ENCODE measurements around the gene OR11H6.
"Not testable (repeated sequence)": the region's sequence is repeated elsewhere in the genome, so short reads cannot be mapped to it uniquely, and the experiment has no call there.

The OR11H6 gene, protein sequence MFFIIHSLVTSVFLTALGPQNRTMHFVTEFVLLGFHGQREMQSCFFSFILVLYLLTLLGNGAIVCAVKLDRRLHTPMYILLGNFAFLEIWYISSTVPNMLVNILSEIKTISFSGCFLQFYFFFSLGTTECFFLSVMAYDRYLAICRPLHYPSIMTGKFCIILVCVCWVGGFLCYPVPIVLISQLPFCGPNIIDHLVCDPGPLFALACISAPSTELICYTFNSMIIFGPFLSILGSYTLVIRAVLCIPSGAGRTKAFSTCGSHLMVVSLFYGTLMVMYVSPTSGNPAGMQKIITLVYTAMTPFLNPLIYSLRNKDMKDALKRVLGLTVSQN

DNA sequence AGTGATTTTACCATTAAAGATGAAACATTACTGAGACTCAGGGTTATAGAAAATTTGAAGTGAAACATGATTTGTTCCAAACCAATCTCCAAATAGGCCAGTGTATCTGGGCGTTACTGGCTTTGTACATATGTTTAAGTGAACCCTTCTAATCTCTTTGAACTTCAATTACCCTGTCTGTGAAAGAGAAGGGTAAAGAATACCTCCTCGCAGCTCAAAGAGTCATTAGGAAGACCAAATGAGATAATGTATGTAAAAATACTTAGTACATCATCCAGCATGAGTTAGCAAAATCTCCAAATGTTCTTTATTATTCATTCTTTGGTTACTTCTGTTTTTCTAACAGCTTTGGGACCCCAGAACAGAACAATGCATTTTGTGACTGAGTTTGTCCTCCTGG, at the start of gene OR11H6:
TSS of gene OR11H6 (plus strand) at position 301 of the 400 bp plus-strand sequence. CDS start at position 301, 0 bp downstream.
- no peak within 1 kb of the TSS for H3K27ac ChIP-seq (ENCODE audit: low read depth, low read length)
- no peaks in the 10 kb centered on the region for H3K36me3 ChIP-seq (ENCODE audit: control insufficient read depth, insufficient read depth, low read length)
- no peaks in the 10 kb centered on the region for H3K4me1 ChIP-seq (ENCODE audit: control insufficient read depth, insufficient read depth, low read length)
- no peaks in the 10 kb centered on the region for H3K27me3 ChIP-seq (ENCODE audit: control insufficient read depth, insufficient read depth, low read length)
- no peak within 1 kb of the TSS for H3K9ac ChIP-seq (ENCODE audit: low read length)
- H3K4me3 ChIP-seq (ENCODE audit: low read length) = no peak within 1 kb of the TSS

DNA sequence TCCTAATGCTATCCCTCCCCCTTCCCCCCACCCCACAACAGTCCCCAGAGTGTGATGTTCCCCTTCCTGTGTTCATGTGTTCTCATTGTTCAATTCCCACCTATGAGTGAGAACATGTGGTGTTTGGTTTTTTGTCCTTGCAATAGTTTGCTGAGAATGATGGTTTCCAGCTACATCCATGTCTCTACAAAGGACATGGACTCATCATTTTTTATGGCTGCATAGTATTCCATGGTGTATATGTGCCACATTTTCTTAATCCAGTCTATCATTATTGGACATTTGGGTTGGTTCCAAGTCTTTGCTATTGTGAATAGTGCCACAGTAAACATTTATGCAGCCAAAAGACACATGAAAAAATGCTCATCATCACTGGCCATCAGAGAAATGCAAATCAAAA, 49.3 kb upstream of the OR11H6 start:
- H3K27me3 ChIP-seq (ENCODE audit: control insufficient read depth, insufficient read depth, low read length); H3K4me1 ChIP-seq (ENCODE audit: control insufficient read depth, insufficient read depth, low read length); H3K9ac ChIP-seq (ENCODE audit: low read length); H3K4me3 ChIP-seq (ENCODE audit: low read length); H3K36me3 ChIP-seq (ENCODE audit: control insufficient read depth, insufficient read depth, low read length); H3K27ac ChIP-seq (ENCODE audit: low read depth, low read length): not testable (repeated sequence)

DNA sequence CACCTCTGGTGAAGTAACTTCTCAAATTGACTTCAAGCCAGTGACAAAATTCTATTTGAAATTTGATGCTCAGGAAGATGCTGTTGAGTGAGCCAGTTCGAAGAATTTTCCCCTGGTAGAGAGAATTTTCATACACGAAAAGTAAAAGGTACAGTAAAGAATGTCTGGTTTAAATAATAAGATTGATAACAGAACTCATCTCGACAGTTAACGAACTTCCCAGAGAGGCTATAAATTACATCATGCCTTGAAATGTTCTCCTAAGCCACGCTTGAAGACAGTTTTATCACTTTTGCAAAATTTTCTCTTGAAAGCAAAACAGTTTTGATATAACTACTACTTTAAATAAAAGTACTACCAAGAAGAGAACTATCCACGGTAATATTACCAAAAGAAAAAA, 47.2 kb upstream of the OR11H6 start:
- Histone ChIP-seq H3K27me3 (ENCODE audit: control insufficient read depth, insufficient read depth, low read length) (no peaks in the 10 kb centered on the region), H3K4me3 (ENCODE audit: low read length) (no peak overlapping the region), H3K9ac (ENCODE audit: low read length) (no peak overlapping the region), H3K36me3 (ENCODE audit: control insufficient read depth, insufficient read depth, low read length) (no peaks in the 10 kb centered on the region), H3K27ac (ENCODE audit: low read depth, low read length) (no peak overlapping the region), H3K4me1 (ENCODE audit: control insufficient read depth, insufficient read depth, low read length) (no peaks in the 10 kb centered on the region)

DNA sequence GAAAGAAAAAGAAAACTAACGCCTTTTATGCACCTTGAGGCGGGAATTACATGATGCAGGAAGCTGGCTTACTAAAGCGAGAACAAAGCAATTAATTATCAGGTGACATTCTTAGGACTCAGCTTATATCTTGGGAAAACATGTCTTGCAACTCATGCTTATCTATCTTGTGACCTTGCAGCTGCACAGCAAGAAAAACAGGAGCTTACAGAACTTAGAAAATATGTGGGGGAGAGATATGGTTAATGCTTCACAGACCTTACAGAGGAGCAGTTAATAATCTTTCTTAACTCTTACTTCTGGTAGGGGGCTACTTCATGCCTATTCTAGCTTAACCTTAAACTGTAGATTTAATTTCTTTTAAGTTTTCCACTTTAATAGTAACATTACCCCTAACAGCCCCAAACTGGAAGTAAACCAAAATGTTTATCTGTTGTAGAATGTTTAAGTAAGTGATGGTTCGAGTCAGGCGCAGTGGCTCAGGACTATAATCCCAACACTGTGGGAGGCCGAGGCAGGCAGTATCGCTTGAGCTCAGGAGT, 46.0 kb upstream of the OR11H6 start:
- no peak overlapping the region for H3K4me3 ChIP-seq (ENCODE audit: low read length)
- H3K27me3 ChIP-seq (ENCODE audit: control insufficient read depth, insufficient read depth, low read length) = no peaks in the 10 kb centered on the region
- H3K36me3 ChIP-seq (ENCODE audit: control insufficient read depth, insufficient read depth, low read length) = no peaks in the 10 kb centered on the region
- H3K4me1 ChIP-seq (ENCODE audit: control insufficient read depth, insufficient read depth, low read length) = no peaks in the 10 kb centered on the region
- H3K27ac ChIP-seq (ENCODE audit: low read depth, low read length) = no peak overlapping the region
- no peak overlapping the region for H3K9ac ChIP-seq (ENCODE audit: low read length)

DNA sequence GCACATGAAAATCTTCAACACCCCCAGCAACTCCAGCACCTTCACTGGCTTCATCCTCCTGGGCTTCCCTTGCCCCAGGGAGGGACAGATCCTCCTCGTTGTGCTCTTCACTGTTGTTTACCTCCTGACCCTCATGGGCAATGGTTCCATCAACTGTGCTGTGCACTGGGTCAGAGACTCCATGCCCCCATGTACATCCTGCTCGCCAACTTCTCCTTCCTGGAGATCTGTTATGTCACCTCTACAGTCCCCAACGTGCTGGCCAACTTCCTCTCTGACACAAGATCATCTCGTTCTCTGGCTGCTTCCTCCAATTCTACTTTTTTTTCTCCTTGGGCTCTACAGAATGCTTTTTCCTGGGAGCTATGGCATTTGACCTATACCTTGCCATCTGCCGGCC, 44.3 kb upstream of the OR11H6 start:
- no peaks in the 10 kb centered on the region for H3K27me3 ChIP-seq (ENCODE audit: control insufficient read depth, insufficient read depth, low read length)
- no peak overlapping the region for H3K27ac ChIP-seq (ENCODE audit: low read depth, low read length)
- H3K4me1 ChIP-seq (ENCODE audit: control insufficient read depth, insufficient read depth, low read length) = no peaks in the 10 kb centered on the region
- H3K9ac ChIP-seq (ENCODE audit: low read length) = no peak overlapping the region
- H3K36me3 ChIP-seq (ENCODE audit: control insufficient read depth, insufficient read depth, low read length) = no peaks in the 10 kb centered on the region
- H3K4me3 ChIP-seq (ENCODE audit: low read length) = no peak overlapping the region

DNA sequence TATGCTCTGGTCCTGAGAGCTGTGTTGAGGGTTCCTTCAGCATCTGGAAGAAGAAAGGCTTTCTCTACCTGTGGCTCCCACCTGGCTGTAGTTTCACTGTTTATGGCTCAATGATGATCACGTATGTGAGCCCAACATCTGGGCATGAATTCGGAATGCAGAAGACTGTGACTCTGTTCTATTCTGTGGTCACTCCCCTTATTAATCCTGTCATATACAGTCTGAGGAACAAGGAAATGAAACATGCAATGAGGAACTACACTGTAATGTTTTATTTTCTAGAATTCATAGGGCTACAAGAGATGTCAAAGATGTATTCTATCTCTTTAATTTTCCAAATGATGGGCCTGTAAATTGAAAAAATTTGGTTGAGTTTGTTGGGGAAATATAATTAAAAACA, 43.6 kb upstream of the OR11H6 start:
- no peak overlapping the region for H3K27ac ChIP-seq (ENCODE audit: low read depth, low read length)
- H3K4me3 ChIP-seq (ENCODE audit: low read length) = no peak overlapping the region
- no peak overlapping the region for H3K9ac ChIP-seq (ENCODE audit: low read length)
- no peaks in the 10 kb centered on the region for H3K27me3 ChIP-seq (ENCODE audit: control insufficient read depth, insufficient read depth, low read length)
- no peaks in the 10 kb centered on the region for H3K4me1 ChIP-seq (ENCODE audit: control insufficient read depth, insufficient read depth, low read length)
- H3K36me3 ChIP-seq (ENCODE audit: control insufficient read depth, insufficient read depth, low read length) = no peaks in the 10 kb centered on the region

DNA sequence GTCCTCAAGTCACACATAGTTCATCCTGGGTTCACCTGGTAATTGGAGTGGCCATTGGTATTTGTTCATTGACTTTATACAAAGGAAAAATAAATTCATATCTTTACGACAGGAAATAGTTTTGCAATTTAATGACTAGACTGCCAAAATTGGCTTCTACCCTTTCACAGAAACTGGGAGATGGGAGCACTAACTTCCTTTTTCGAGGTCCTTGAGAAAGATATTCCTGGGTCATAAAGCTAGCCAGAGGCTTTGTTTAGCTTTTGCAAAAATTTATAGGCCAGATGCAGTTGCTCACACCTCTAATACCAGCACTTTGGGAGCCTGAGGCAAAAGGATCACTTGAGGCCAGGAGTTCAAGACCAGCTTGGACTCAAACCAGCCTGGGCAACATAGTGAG, 43.0 kb upstream of the OR11H6 start:
- H3K27me3 ChIP-seq (ENCODE audit: control insufficient read depth, insufficient read depth, low read length) = no peaks in the 10 kb centered on the region
- H3K4me1 ChIP-seq (ENCODE audit: control insufficient read depth, insufficient read depth, low read length) = no peaks in the 10 kb centered on the region
- H3K4me3 ChIP-seq (ENCODE audit: low read length) = no peak overlapping the region
- H3K9ac ChIP-seq (ENCODE audit: low read length) = no peak overlapping the region
- no peak overlapping the region for H3K27ac ChIP-seq (ENCODE audit: low read depth, low read length)
- H3K36me3 ChIP-seq (ENCODE audit: control insufficient read depth, insufficient read depth, low read length) = no peaks in the 10 kb centered on the region

DNA sequence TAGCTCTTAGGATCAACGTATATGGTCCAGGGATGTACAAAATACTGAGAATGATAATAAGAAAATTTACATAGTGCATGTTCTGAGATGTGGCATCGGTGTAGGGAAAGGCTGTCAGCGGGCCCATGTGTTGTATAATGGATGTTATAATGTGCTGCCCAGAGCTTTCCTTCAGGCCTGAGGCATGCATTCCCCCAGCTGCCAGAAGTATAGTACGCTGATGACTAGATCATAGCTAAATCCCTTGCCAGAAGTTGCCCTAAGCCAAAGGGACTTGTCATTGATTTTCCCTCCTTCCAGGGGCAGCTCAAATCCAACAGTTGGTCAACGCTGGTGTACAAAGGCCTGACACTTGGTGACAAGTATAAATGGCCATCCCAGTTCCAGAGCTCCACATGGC, 39.3 kb upstream of the OR11H6 start:
- Histone ChIP-seq H3K27ac (ENCODE audit: low read depth, low read length) (no peak overlapping the region), H3K27me3 (ENCODE audit: control insufficient read depth, insufficient read depth, low read length) (no peaks in the 10 kb centered on the region), H3K4me1 (ENCODE audit: control insufficient read depth, insufficient read depth, low read length) (no peaks in the 10 kb centered on the region), H3K9ac (ENCODE audit: low read length) (no peak overlapping the region), H3K36me3 (ENCODE audit: control insufficient read depth, insufficient read depth, low read length) (no peaks in the 10 kb centered on the region), H3K4me3 (ENCODE audit: low read length) (no peak overlapping the region)

DNA sequence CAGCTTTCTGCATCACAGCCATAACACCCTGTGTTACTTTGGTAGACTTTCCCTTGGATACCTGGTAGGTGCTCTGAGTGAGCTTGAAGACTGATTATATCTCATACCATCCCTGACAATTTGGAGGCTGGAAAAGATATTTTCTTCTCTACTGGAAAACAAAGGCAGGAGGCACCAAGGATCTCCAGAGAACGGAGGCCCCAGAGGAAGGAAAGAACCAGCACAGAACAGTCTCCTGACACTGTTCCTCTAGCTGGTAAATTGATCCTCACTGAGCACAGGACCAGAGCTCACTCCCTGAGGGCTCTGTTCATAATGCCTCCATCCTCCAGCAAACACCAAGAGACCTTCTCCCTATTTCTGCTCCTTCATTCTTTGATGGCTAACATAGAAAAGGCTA, 32.9 kb upstream of the OR11H6 start, which contains the start of gene OR11G2:
TSS of gene OR11G2 (plus strand) at position 301 of the 400 bp plus-strand sequence. CDS start 6,542 bp downstream, outside the sequence.
- H3K4me1 ChIP-seq (ENCODE audit: control insufficient read depth, insufficient read depth, low read length) = no peaks in the 10 kb centered on the region

DNA sequence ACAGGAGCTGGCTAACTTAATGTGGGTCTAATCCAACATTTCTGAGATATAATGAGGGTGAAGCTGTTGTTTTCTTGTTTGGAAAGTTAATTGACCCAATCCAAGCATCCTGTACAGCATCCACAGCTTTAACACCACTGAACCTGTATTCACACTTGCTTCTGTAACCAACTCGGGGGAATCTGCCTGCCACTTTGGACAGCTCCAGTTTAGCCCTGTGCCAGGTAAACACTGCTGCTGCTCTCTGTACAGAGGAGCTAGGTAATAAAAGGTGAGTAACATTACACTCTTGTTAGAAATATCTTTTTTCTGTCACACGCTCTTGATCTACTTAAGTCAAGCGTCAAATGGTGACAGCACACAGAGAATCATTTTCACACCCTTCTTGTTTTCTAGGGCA, 32.1 kb upstream of the OR11H6 start:
- Histone ChIP-seq H3K4me1 (ENCODE audit: control insufficient read depth, insufficient read depth, low read length) (no peaks in the 10 kb centered on the region), H3K9ac (ENCODE audit: low read length) (no peak overlapping the region), H3K27ac (ENCODE audit: low read depth, low read length) (no peak overlapping the region), H3K36me3 (ENCODE audit: control insufficient read depth, insufficient read depth, low read length) (no peaks in the 10 kb centered on the region), H3K4me3 (ENCODE audit: low read length) (no peak overlapping the region), H3K27me3 (ENCODE audit: control insufficient read depth, insufficient read depth, low read length) (no peaks in the 10 kb centered on the region)

More for the DNA sequence above, 32.9 kb upstream of the OR11H6 start, which contains the start of gene OR11G2:
- H3K4me3 ChIP-seq (ENCODE audit: low read length) = no peak within 1 kb of the TSS
- H3K36me3 ChIP-seq (ENCODE audit: control insufficient read depth, insufficient read depth, low read length) = no peaks in the 10 kb centered on the region
- H3K9ac ChIP-seq (ENCODE audit: low read length) = no peak within 1 kb of the TSS
- no peak within 1 kb of the TSS for H3K27ac ChIP-seq (ENCODE audit: low read depth, low read length)
- no peaks in the 10 kb centered on the region for H3K27me3 ChIP-seq (ENCODE audit: control insufficient read depth, insufficient read depth, low read length)

DNA sequence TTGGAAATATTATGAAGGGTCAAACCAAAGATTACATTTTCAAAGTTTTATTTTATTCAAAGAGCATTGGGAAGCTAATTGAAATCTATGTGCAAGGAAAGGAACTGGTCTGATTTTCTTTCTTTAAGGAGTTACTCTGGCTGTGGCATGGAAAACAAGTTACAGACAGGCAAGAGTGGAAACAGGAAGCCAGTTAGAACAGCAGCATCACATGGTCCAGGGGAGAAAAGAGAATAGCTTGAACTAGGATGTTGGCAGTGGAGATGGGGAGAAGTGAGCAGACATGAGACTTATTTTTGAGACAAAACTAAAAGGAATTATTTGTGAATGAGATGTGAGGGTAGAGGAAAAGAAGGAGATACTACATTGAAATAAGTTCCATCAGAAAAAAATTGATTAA, 29.4 kb upstream of the OR11H6 start:
- Histone ChIP-seq H3K27me3 (ENCODE audit: control insufficient read depth, insufficient read depth, low read length) (no peaks in the 10 kb centered on the region), H3K4me3 (ENCODE audit: low read length) (no peak overlapping the region), H3K36me3 (ENCODE audit: control insufficient read depth, insufficient read depth, low read length) (no peaks in the 10 kb centered on the region), H3K4me1 (ENCODE audit: control insufficient read depth, insufficient read depth, low read length) (no peaks in the 10 kb centered on the region), H3K27ac (ENCODE audit: low read depth, low read length) (no peak overlapping the region), H3K9ac (ENCODE audit: low read length) (no peak overlapping the region)

DNA sequence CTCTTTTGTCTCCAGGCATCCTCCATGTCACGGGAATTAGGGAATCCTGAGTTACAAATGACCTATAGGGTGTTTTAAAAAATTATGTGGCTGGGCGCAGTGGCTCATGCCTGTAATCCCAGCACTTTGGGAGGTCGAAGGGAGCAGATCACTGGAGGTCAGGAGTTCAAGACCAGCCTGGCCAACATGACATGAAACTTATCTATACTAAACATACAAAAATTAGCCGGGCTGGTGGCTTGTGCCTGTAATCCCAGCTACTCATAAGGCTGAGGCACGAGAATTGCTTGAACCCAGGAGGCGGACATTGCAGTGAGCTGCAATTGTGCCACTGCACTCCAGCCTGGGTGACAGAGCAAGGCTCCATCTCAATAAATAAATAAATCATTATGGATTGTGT, 28.3 kb upstream of the OR11H6 start:
- not testable (repeated sequence) for H3K36me3 ChIP-seq (ENCODE audit: control insufficient read depth, insufficient read depth, low read length); H3K9ac ChIP-seq (ENCODE audit: low read length); H3K4me1 ChIP-seq (ENCODE audit: control insufficient read depth, insufficient read depth, low read length); H3K27me3 ChIP-seq (ENCODE audit: control insufficient read depth, insufficient read depth, low read length); H3K27ac ChIP-seq (ENCODE audit: low read depth, low read length); H3K4me3 ChIP-seq (ENCODE audit: low read length)

DNA sequence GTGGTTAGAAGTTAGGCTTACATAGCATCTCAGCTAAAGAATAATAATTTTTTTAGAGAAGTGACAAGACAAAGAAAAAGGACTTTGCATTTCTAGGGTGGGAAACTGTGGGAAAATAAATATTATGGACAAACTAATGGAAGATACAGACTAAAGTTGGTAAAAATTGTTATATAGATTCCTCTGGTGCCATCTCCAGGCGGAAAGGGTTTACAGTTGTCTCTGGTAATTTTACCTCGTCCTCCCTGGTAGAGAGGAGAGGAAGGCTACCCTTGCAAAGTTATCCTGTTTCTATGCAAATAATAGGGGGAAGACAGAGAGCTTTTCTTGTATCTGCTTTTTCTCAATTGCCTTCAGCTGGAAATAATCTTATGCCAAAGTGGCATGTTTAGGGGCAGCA, 27.6 kb upstream of the OR11H6 start:
- H3K36me3 ChIP-seq (ENCODE audit: control insufficient read depth, insufficient read depth, low read length) = no peaks in the 10 kb centered on the region
- H3K4me1 ChIP-seq (ENCODE audit: control insufficient read depth, insufficient read depth, low read length) = no peaks in the 10 kb centered on the region
- H3K4me3 ChIP-seq (ENCODE audit: low read length) = no peak overlapping the region
- no peaks in the 10 kb centered on the region for H3K27me3 ChIP-seq (ENCODE audit: control insufficient read depth, insufficient read depth, low read length)
- no peak overlapping the region for H3K9ac ChIP-seq (ENCODE audit: low read length)
- no peak overlapping the region for H3K27ac ChIP-seq (ENCODE audit: low read depth, low read length)

Data from rectal smooth muscle tissue (tissue), 1 donor.